GM06990 (cell line): Measurements from ENCODE around the gene DOCK1.

Experiments
- DNase-seq: peaks from one replicate; pipeline ENCODE4 v3.0.0-alpha.2; 2011; ENCODE audit not compliant: insufficient read length; ENCODE audit errors: extremely low read depth
- H3K27me3 ChIP-seq: replicated peaks from 2 replicates; pipeline ENCODE4 v1.6.0; 2011; ENCODE audit warnings: low read length; ENCODE audit not compliant: control insufficient read depth, insufficient read depth
- H3K36me3 ChIP-seq: 2 replicates; pipeline ENCODE4 v1.5.1; 2011; ENCODE audit warnings: low read length; ENCODE audit not compliant: control insufficient read depth, insufficient read depth
- H3K4me3 ChIP-seq: replicated peaks from 2 replicates; pipeline ENCODE4 v1.5.1; 2011; ENCODE audit warnings: low read depth, mild to moderate bottlenecking, control low read depth, low read length
- TF ChIP-seq, protein P1 (sequence below): IDR thresholded peaks from 2 replicates; pipeline ENCODE4 v1.5.1; 2011; ENCODE audit warnings: low read length, control low read depth, mild to moderate bottlenecking, inconsistent platforms; ENCODE audit not compliant: insufficient read depth, poor library complexity, severe bottlenecking

DOCK1 gene

DNA sequence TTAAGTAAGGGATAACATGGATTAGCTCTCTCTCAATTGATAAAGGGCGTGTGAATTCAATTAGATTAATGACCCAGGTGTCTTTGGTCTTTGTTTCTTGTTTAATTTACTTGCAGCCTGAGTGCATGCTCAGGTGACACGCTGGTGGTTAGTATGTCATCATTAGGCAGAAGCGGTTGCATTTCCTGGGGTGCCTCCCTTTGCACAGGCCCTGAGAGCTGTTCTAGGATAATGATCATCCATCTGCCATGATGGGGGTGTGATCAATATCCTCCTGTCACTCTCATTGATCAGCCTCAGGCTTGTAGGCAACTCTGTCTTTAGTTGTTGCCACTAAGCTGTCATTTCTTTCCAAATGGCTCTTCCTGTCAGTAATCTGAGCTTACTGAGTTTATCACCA, 544.3 kb downstream of the DOCK1 start:
- no peak for DNase-seq

DNA sequence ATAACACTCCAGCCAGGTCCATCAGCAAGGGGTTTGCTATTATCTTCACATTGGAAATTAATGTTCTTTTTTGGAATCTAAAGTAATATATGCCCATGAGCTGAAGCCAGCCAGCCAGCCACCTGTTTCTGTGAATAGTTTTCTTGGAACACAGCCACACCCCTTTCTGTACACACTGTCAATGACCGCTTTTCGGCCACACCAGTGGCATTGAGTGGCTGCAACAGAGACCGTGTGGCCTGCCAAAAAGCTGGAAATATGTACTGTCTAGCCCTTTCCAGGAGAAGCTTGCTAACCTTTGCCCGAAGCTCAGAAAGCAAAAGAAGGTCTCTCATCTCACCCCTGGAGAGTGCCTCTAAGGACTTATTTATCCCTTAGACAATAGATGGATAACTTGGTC, 545.4 kb downstream of the DOCK1 start:
- DNase-seq: no peak
- Histone ChIP-seq H3K36me3 (no peaks in the 10 kb centered on the region), H3K4me3 (no peak overlapping the region), H3K27me3 (no peaks in the 10 kb centered on the region)
- TF ChIP-seq, protein P1, sequence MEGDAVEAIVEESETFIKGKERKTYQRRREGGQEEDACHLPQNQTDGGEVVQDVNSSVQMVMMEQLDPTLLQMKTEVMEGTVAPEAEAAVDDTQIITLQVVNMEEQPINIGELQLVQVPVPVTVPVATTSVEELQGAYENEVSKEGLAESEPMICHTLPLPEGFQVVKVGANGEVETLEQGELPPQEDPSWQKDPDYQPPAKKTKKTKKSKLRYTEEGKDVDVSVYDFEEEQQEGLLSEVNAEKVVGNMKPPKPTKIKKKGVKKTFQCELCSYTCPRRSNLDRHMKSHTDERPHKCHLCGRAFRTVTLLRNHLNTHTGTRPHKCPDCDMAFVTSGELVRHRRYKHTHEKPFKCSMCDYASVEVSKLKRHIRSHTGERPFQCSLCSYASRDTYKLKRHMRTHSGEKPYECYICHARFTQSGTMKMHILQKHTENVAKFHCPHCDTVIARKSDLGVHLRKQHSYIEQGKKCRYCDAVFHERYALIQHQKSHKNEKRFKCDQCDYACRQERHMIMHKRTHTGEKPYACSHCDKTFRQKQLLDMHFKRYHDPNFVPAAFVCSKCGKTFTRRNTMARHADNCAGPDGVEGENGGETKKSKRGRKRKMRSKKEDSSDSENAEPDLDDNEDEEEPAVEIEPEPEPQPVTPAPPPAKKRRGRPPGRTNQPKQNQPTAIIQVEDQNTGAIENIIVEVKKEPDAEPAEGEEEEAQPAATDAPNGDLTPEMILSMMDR: no peak

More for the DNA sequence above, 544.3 kb downstream of the DOCK1 start:
- H3K4me3 ChIP-seq: no peak overlapping the region
- TF ChIP-seq, protein P1: no peak
- no peaks in the 10 kb centered on the region for H3K27me3 ChIP-seq
- H3K36me3 ChIP-seq: no peaks in the 10 kb centered on the region

DNA sequence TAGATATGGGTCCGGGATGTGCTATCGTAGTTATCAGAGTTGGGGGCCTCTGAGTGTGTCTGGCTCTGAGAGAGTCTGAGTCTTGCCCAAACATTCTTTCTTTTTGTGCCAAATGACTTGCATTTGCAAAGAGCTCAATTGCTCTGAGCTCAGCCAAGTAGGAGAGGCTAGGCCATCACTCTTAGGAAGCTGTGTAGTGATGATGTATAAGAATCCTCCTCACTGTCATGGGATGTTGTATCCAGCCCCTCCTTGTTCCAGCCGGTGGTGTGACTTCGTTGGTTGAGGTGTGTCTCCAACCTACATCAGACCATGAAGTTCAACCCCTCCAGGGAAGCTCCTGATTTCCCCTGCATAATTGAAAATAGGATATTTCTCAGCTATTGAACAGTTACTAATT, 546.4 kb downstream of the DOCK1 start:
- DNase-seq: no peak
- TF ChIP-seq, protein P1: no peak
- Histone ChIP-seq H3K36me3 (no peaks in the 10 kb centered on the region), H3K27me3 (no peaks in the 10 kb centered on the region), H3K4me3 (no peak overlapping the region)

DNA sequence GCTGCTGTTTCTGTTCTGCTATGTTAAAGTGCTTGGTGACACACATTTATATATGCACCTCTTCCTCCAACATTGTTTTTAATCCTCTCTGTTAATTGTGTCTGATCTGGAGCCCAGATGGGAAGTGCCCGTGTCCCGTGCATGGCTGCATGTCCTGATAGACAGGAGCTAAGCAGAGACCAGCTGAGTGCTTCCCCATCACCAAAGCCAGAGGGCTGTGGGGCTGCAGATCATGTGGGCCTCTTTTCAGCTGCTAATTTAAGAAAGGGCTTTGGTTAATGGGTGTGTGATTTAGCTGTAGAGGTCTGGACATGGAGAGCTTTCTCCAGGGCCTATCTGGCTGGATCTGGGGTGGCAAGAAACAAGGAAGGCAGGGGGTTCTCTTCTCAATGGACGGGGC, 547.3 kb downstream of the DOCK1 start:
- no peaks in the 10 kb centered on the region for H3K27me3 ChIP-seq
- H3K36me3 ChIP-seq: no peaks in the 10 kb centered on the region
- H3K4me3 ChIP-seq: no peak overlapping the region
- DNase-seq: no peak
- TF ChIP-seq, protein P1: no peak

DNA sequence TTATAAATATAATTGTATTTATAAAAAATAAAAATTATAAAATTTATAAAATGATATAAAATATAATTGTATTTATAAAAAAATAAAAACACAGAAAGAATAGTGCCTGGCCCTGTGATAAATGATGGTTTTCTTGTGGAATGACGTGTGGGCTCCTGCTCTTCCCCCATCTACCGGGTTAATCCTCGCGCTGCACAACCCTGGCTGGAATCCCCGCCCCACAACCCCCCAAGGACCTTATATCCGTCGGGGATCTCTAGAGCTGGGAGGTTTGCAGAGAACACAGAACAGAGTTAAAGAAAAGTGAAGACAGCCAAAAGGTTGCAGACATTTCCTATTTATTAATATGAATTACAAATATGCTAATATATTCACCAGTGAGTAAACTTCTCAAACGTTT, 548.5 kb downstream of the DOCK1 start:
- TF ChIP-seq, protein P1: no peak
- Histone ChIP-seq H3K4me3 (no peak overlapping the region), H3K27me3 (no peaks in the 10 kb centered on the region), H3K36me3 (no peaks in the 10 kb centered on the region)
- no peak for DNase-seq

DNA sequence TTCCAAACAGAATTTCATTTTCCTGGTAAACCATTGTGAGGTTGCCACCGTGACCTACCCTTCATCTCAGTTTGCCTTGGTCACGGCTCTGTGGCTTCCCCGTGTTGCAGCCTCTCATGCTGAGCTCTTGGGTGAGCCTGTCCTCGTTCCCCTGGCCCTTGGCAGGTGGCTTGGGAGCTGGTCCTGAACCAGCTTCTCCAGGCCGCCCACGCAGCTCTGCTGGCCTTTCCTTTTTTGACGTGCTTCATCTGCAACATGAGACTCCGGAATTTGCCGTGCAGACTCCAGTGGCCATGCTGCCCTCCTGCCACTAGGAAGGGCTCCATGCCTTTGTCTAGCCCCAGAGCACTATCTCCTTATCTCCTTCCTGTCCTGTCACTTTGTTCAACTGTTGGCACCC, 550.9 kb downstream of the DOCK1 start:
- no peak for DNase-seq
- TF ChIP-seq, protein P1: no peak
- H3K4me3 ChIP-seq: no peak overlapping the region
- no peaks in the 10 kb centered on the region for H3K36me3 ChIP-seq
- H3K27me3 ChIP-seq: no peaks in the 10 kb centered on the region
